Right ventricle myocardium inferior (tissue), 1 donor: Measurements from ENCODE around the gene RAB5A. TPM values are rescaled to one million over a fixed set of nuclear protein-coding genes. Genes with fewer than 3 reads are reported as not detected.
"Not testable (repeated sequence)": the region's sequence is repeated elsewhere in the genome, so short reads cannot be mapped to it uniquely, and the experiment has no call there.

Experiments used
- ATAC-seq: fragments of 200-7000 bp; cut with Tn5 transposase; one replicate; pipeline ENCODE4 v1.9.1; 2020; ENCODE audit warnings: mild to moderate bottlenecking, moderate library complexity
- DNase-seq: peaks from one replicate; pipeline ENCODE4 v3.0.0; 2021; ENCODE audit errors: missing footprints
- intact Hi-C: fragments of 100-400 bp; cut with DNase I; formaldehyde crosslinking; loops from one replicate; pipeline ENCODE4 v1.11.0; 2022
- total RNA-seq: library from RNA; stranded (reverse); fragmentation: NEBNext Ultra II Directional; extraction: Animal tissue kit (Norgen Biotek cat#: 25700); gene quantifications from one replicate; pipeline ENCODE4 v1.2.1, GENCODE V29; 2021
- donor health status: DM: no; HTN: yes; CAD: no; lungs with severe emphysema.

RAB5A gene
- total RNA-seq, 1 donor from 2014 or later = 48.2 TPM

DNA sequence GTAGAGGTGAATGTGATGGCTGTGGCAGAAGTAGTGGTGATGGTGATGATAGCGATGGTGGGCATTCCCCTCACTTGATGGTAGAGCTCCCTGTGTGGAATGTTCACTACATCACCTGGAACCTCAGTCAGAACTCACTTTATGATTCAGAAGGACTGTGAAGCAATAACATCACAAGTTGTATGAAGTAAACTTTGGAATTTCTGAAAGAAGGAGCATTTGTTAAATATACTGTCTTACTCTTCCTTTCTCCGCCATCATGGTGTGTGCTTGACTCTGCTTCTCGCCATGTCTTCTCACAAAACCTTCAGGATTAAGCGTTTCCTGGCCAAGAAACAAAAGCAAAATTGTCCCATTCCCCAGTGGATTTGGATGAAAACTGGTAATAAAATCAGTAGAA is 65.3 kb downstream of the RAB5A start, which contains the start of gene PP2D1:
TSS of gene PP2D1 (minus strand) at position 101 of the 400 bp plus-strand sequence. CDS start 192 bp downstream, outside the sequence.
- intact Hi-C loops = no loop called here
- no peak for ATAC-seq
- no peak for DNase-seq

GRCh38 chr3:20013396-20013795 is 66.5 kb downstream of the RAB5A start:
- intact Hi-C loops = no loop called here
- DNase-seq (no peak), ATAC-seq (no peak)

DNA sequence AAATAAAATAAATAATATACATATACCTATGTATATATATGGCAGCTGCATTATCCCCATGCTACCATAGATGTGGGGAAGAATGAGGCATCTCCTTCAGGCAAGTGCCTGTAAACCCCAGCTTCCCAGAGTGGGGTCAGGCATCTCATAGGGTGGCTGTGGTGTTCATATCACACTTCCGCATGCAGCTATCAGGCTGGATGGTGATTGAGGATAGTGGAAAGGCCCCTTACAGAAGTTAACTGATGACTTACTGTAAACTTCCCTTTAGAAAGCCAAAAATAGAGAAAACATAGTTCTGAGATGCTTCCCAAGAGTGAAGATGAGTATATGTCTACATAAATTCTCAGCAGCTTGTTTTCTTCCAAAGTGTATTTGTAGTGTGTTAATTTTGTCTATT is 68.6 kb downstream of the RAB5A start:
- DNase-seq = no peak
- intact Hi-C loops = no loop called here
- ATAC-seq = no peak

DNA sequence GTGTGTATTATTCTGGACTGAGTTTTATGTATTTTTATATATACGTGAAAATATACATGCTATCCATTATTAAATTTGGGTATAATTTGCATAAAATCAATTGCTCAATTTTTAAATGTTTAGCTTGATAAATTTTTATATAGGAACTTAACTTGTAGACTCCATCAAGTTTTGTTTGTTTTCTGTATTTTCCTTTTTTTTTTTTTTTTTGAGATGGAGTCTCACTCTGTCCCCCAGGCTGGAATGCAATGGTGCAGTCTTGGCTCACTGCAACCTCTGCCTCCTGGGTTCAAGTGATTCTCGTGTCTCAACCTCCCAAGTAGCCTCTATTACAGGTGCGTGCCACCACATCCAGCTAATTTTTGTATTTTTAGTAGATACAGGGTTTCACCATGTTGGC is 69.2 kb downstream of the RAB5A start:
- ATAC-seq, intact Hi-C loops, DNase-seq: not testable (repeated sequence)

DNA sequence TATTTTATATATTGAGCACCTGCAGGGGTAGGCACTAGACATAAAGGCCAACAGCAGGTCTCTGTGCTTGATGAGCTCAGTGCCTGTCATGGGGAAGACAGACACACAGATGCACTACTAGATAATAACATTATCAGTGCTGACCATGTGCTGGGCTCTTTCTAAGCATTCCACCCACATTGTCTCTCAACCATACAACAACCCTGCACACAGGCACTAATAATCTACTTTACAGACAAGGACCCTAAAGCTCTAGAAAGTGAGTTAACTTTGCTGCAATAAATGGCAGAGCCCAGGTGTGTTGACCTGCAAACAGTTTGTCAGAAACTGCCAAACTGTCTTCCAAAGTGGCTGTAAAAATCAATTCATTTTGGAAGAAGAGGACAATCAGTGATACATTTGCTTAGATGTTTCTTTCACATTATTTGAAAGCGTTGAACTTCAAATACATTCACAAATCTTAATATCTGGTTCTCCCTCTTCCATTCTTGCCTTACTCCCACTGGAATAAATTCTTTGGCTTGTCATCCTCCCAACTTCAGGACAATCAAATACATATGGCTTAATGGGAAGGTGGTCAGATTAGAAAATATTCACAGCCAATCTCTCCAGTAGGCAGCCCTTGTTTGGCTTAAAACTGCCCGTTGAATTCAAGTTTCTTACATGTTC is 76.2 kb downstream of the RAB5A start:
- intact Hi-C loops = no loop called here
- no peak for DNase-seq
- ATAC-seq = no peak

DNA sequence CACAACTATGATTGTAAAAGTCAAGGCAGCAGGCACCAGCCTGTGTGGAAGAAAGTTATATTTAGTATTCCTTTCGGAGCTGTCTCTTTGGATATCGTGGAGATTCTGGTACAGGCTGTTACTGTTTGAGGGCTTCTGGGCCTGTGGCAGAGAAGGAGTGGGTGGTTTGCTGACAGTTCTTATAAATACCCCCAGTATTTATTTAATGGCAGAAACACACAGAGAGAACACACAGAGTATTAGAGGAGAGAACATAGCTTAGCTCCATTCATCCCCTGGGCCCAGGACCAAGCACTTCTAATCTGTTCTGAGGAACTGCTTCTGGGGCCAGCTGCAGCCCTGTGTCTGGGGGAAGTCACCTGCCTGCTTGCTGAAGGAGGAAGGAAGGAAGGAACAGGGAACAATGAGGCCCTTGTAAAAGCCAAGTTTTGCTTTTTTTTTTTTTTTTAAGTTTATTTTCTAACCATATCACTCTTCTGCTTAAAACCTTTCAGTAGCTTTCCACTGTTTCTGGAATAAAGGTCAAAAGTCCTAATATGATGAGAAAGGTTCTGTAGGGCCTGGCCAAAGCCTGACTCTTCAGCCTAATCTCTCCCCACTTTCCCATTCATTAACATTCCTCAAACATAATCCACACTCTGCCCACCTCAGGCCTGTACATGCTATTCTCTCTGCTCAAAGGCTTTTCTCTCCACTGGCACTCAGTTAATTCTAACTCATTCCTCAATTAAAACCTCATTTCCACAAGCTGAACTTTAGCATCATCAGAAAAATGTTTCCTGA is 76.9 kb downstream of the RAB5A start:
- intact Hi-C loops = no loop called here
- DNase-seq (peak; percentile 70), ATAC-seq (peak; percentile 84)

DNA sequence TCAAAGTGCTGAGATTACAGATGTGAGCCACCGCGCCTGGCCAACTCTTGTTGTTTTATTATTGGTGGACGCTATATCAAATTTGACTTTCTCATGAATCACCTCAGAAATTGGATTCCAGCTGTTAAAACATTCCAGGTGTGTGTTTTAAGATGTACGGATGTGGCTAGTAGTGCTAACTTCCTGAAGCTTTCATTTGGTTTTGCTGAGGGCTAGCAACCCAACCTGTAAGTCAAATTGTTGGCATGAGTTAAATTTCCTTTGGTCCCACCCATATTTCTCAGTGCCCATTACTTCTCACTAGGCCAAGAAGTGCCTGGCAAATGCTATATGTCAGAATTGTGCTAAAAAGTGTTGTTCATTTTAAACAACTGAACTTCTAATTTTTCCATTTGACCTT is 80.2 kb downstream of the RAB5A start:
- DNase-seq (no peak), ATAC-seq (no peak)
- intact Hi-C loops = no loop called here

GRCh38 chr3:20028905-20029331 is 82.0 kb downstream of the RAB5A start:
- no peak for ATAC-seq
- no peak for DNase-seq
- intact Hi-C loops = no loop called here

DNA sequence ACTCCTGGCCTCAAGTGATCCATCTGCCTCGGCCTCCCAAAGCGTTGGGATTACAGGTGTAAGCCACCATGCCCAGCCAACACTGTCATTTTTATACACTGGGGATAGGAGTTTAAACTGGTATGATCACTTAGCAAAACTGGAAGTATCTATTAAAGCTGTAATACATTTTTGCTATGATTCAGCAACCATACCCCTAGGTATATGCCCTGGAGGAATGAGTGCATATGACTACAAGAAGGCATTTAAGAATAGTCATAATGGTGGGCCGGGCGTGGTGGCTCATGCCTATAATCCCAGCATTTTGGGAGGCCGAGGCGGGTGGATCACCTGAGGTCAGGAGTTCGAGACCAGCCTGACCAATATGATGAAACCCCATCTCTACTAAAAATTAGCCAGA is 85.0 kb downstream of the RAB5A start:
- intact Hi-C loops, DNase-seq, ATAC-seq: not testable (repeated sequence)

Other genes with a start within 250 kb of the RAB5A start
- gene EFHB, start 12.9 kb upstream of the RAB5A start, total RNA-seq = not detected
- not detected for gene PP2D1, start 65.2 kb downstream of the RAB5A start, total RNA-seq
- 118 TPM for gene KAT2B, start 93.3 kb downstream of the RAB5A start, total RNA-seq
- gene SGO1, start 239.1 kb downstream of the RAB5A start, total RNA-seq = 0.43 TPM